ENCODE data around the gene ING2. TPM values are rescaled to one million over a fixed set of nuclear protein-coding genes. Genes with fewer than 3 reads are reported as not detected.

Gene ING2
- total RNA-seq, 1 donor from 2014 or later, result 16.5 TPM

DNA sequence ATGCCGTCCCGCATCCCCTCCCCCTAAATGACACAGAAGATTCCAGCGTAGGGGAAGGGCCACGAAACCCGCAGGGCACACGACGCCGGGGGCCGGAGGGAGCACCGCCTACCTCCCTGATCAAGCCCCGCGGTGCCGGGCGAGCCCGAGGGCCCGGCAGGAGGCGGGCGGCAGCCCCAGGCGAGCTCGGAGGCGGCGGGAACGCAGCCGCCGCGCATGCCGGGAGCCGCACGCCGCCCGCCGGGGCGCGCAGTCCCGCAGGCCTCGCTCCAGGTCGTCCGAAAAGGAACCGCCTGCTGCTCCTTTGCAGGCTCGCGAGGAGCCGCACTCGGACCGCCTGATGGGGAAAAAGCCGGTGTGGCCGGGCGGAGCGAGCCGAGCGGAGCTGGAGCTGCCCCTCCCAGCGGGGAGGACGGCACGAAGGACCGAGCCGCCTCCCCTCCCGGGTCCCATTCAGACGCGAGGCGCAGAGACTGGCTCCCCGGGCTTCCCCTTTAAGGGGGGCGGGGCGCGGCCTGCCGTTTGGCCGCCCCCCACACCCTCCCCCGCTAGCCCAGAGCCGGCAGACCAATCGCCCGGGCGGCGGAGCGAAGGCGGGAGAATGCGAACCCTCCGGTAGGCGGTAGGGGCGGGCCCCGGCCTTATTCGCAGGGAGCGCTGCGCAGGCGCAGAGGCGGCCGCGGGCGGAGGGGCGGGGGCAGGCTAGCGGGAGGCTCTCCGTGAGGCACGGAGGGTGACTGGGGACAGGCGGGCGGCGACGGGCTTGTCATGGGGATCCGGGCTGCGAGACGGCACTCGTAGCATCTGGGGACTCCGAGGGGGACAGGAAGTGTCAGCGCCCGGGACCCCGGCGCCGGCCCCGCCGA is 561 bp upstream of the ING2 start:
- no peaks in the 10 kb centered on the region for H3K27me3 Mint-ChIP-seq
- no peaks in the 10 kb centered on the region for H3K9me3 Mint-ChIP-seq
- H3K27ac Mint-ChIP-seq, result peak overlapping the region; percentile 89
- peak; percentile 99 for DNase-seq (ENCODE audit: extremely low spot score, unreplicated experiment)
- peaks cover 20% of the 10 kb centered on the region for H3K4me1 Mint-ChIP-seq (ENCODE audit: unreplicated experiment)
- no peaks in the 10 kb centered on the region for H3K36me3 Mint-ChIP-seq
- TF ChIP-seq, protein P1, sequence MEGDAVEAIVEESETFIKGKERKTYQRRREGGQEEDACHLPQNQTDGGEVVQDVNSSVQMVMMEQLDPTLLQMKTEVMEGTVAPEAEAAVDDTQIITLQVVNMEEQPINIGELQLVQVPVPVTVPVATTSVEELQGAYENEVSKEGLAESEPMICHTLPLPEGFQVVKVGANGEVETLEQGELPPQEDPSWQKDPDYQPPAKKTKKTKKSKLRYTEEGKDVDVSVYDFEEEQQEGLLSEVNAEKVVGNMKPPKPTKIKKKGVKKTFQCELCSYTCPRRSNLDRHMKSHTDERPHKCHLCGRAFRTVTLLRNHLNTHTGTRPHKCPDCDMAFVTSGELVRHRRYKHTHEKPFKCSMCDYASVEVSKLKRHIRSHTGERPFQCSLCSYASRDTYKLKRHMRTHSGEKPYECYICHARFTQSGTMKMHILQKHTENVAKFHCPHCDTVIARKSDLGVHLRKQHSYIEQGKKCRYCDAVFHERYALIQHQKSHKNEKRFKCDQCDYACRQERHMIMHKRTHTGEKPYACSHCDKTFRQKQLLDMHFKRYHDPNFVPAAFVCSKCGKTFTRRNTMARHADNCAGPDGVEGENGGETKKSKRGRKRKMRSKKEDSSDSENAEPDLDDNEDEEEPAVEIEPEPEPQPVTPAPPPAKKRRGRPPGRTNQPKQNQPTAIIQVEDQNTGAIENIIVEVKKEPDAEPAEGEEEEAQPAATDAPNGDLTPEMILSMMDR (conservative IDR thresholded peaks at IDR 0.05), result no peak
- H3K4me3 Mint-ChIP-seq, result peak overlapping the region; percentile 90

DNA sequence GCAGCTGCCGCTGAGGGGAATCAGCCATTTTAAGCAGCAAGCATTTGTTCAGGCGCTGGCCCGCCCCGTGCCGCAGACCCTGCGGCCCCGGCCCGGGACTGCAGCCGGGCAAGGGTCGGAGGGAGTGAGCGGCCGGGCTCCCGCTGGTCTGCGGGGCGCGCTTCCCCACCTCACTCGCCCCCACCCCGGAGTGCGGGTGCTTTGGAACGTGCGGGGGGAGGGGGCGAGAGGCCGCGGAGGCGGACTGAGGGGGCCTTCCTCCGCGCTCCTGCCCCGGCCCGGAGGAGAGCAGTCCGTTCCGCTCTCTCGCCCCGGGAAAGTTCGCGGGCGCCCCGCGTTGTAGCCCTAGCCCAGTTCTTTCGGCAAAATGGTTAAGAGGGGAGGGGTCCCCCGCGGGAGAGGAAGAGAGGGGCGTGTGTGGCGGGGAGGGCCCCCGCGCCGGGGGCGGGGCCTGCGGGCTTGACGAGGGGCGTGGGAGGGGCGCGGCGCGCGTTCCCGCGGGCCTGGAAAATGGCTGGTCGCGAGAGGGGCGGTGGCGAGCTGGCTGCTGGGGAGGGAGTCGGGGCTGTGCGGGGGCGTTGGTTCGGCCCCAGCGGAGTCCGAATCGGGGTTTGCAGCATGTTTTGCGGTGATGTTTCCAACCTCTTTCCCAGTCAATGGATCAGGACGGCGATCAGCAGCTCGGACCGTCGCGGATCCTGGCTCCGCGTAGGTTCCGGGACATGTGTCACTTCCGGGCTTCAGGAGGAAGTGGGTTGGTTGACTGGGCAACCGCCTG is 942 bp downstream of the ING2 start:
- H3K4me1 Mint-ChIP-seq (ENCODE audit: unreplicated experiment), result peaks cover 20% of the 10 kb centered on the region
- H3K27me3 Mint-ChIP-seq, result no peaks in the 10 kb centered on the region
- peaks cover 4% of the 10 kb centered on the region for H3K36me3 Mint-ChIP-seq
- TF ChIP-seq, protein P1 (conservative IDR thresholded peaks at IDR 0.05), result peak; percentile 15
- H3K27ac Mint-ChIP-seq, result peak overlapping the region; percentile 99
- peak; percentile 91 for DNase-seq (ENCODE audit: extremely low spot score, unreplicated experiment)
- peak overlapping the region; percentile 96 for H3K4me3 Mint-ChIP-seq
- no peaks in the 10 kb centered on the region for H3K9me3 Mint-ChIP-seq

DNA sequence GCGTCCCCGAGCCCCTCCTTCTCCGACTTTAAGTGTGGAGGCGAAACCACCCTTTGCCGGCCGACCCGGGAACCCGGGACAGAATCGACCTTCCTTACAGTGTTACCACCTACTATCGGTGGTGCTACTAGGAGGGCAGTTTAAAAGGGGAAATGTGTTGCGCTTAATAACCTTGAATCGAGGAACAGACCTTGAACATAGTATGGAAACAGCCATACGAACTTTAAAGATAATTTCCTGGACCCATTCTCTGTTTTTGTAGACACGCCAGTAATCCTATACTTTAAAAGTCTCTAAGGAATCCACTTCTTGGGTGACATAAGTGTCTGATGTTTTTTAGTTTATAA is 1.5 kb downstream of the ING2 start:
- H3K27ac Mint-ChIP-seq, result peak overlapping the region; percentile 99
- DNase-seq (ENCODE audit: extremely low spot score, unreplicated experiment), result no peak
- peaks cover 20% of the 10 kb centered on the region for H3K4me1 Mint-ChIP-seq (ENCODE audit: unreplicated experiment)
- H3K4me3 Mint-ChIP-seq, result peak overlapping the region; percentile 96
- TF ChIP-seq, protein P1 (conservative IDR thresholded peaks at IDR 0.05), result no peak
- no peaks in the 10 kb centered on the region for H3K9me3 Mint-ChIP-seq
- H3K36me3 Mint-ChIP-seq, result peaks cover 8% of the 10 kb centered on the region
- H3K27me3 Mint-ChIP-seq, result no peaks in the 10 kb centered on the region

DNA sequence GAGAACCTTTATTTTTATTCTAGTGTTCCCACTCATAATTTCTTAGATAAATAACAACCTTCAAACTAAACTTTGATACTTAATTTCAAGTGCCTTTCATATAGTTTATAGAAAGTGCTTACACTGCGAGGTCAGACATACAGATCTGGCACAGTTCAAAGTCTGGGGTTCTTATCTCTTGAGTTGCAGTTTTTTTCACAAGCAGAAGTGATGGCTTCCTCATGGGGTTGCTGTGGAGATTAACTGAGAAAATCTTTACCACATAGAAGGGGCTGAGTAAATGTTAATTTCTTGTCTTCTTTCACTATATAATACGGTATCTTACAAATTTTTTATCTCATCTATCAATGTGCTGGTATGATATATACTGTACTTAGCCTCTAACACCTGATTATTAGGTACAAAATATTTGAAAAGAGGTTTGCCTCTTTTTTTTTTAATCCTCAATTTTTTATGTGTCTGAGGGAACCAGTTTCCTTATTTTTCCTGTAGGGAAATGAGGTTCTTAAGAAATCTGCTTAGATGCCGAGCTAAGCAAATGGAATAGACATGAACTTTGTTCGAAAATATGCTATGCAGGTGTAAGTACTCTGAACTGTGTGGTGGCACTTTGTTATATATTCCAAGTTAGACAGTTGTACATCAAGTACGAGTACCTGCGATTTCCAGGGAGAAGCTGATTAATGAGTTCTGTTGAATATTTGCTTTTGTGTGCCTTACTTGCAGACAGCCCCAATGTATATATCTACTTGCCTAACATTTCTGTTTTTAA is 3.3 kb downstream of the ING2 start:
- Mint-ChIP-seq H3K4me3 (peak overlapping the region; percentile 65), H3K36me3 (peaks cover 16% of the 10 kb centered on the region), H3K27me3 (no peaks in the 10 kb centered on the region), H3K9me3 (no peaks in the 10 kb centered on the region), H3K27ac (peak overlapping the region; percentile 99), H3K4me1 (ENCODE audit: unreplicated experiment) (peaks cover 10% of the 10 kb centered on the region)
- no peak for DNase-seq (ENCODE audit: extremely low spot score, unreplicated experiment)
- TF ChIP-seq, protein P1 (conservative IDR thresholded peaks at IDR 0.05), result no peak

DNA sequence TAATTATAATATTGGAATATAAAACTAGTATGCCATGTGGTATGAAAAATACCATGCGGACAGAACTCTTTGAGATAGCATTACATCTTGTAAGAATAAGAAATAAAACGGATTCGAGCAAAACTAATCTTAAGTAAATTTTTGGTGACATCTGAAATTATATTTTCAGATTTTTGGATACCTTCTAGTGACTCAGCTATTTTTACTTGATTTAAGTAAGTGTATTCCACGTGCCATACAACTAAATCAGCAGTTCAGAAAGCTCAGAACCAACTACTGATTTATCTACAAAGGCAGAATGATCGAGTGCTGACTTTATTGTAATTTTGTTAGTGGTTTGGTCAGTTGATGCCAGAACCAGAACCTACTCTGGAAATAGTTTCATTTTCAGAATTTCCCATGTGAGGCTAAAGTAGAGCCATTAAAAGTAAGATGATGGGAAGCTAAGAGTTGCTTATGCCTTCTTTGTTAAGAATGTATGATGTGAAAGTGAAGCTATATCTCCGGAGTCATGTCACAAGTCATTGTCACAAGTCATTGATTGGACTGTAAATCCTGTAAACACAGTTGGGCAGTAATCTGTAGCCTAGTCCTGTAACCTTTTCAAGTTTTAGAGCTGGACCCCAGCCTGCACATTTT is 4.0 kb downstream of the ING2 start:
- Mint-ChIP-seq H3K4me1 (ENCODE audit: unreplicated experiment) (peaks cover 10% of the 10 kb centered on the region), H3K9me3 (no peaks in the 10 kb centered on the region), H3K4me3 (no peak overlapping the region), H3K27me3 (no peaks in the 10 kb centered on the region), H3K36me3 (peaks cover 23% of the 10 kb centered on the region), H3K27ac (no peak overlapping the region)
- TF ChIP-seq, protein P1 (conservative IDR thresholded peaks at IDR 0.05), result no peak
- DNase-seq (ENCODE audit: extremely low spot score, unreplicated experiment), result no peak

All from type B pancreatic cell (in vitro differentiated cells).